Measurements from ENCODE around the gene SCN2B. TPM values are rescaled to one million over a fixed set of nuclear protein-coding genes. Genes with fewer than 3 reads are reported as not detected.
A peak's percentile ranks its signal among the peaks of the same experiment; 100 is the strongest.

Gene SCN2B
- total and polyA plus RNA-seq, 2 of the 13 experiments (the other 11 are each of a cell fraction or from before 2014, with no cell fraction given) = 0.01 to 0.02 TPM

GRCh38 chr11:118180300-118180703 is 3.9 kb upstream of the SCN2B start (continued):
- TF ChIP-seq ZNF556 (CRISPR knock-in tag; IDR thresholded peaks at IDR 0.05; ENCODE audit: borderline replicate concordance) (0 out of 2 replicates have a peak, but pooled peaks have one; percentile 32), GABPB1 (CRISPR knock-in tag; IDR thresholded peaks at IDR 0.05) (peak; percentile 22; the same call in 1 of the 2 replicates), GLI4 (CRISPR knock-in tag; IDR thresholded peaks at IDR 0.05; ENCODE audit: borderline replicate concordance) (no peak), NFKB2 (CRISPR knock-in tag; IDR thresholded peaks at IDR 0.05; ENCODE audit: borderline replicate concordance) (peak; percentile 54; the same call in 1 of the 2 replicates), SAP130 (CRISPR knock-in tag; IDR thresholded peaks at IDR 0.05; ENCODE audit: low read depth) (peak; percentile 54; the same call in 1 of the 2 replicates), STAG1 (CRISPR knock-in tag; IDR thresholded peaks at IDR 0.05) (peak; percentile 19; the same call in 1 of the 2 replicates), POLR2G (IDR thresholded peaks at IDR 0.05; ENCODE audit: low read depth, low read length) (0 out of 2 replicates have a peak, but pooled peaks have one; percentile 22), ZMYM3 (CRISPR knock-in tag; IDR thresholded peaks at IDR 0.05) (peak; percentile 53; the same call in 1 of the 2 replicates), ZNF34 (CRISPR knock-in tag; IDR thresholded peaks at IDR 0.05; ENCODE audit: borderline replicate concordance) (0 out of 2 replicates have a peak, but pooled peaks have one; percentile 39), ZNF724P (CRISPR knock-in tag; IDR thresholded peaks at IDR 0.05; ENCODE audit: borderline replicate concordance) (no peak), HNRNPLL (IDR thresholded peaks at IDR 0.05; ENCODE audit: low read depth, low read length, poor library complexity, severe bottlenecking) (peak; percentile 33), DR1 (CRISPR knock-in tag; IDR thresholded peaks at IDR 0.05) (no peak), ZNF121 (CRISPR knock-in tag; IDR thresholded peaks at IDR 0.05) (peak; percentile 78), HNRNPL (IDR thresholded peaks at IDR 0.05; ENCODE audit: low read depth, low read length) (0 out of 2 replicates have a peak, but pooled peaks have one; percentile 64), JUN (CRISPR knock-in tag; IDR thresholded peaks at IDR 0.05) (no peak)
- TF ChIP-seq, protein P1, sequence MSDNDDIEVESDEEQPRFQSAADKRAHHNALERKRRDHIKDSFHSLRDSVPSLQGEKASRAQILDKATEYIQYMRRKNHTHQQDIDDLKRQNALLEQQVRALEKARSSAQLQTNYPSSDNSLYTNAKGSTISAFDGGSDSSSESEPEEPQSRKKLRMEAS (IDR thresholded peaks at IDR 0.05) = peak; percentile 61
- TF ChIP-seq, protein P2, sequence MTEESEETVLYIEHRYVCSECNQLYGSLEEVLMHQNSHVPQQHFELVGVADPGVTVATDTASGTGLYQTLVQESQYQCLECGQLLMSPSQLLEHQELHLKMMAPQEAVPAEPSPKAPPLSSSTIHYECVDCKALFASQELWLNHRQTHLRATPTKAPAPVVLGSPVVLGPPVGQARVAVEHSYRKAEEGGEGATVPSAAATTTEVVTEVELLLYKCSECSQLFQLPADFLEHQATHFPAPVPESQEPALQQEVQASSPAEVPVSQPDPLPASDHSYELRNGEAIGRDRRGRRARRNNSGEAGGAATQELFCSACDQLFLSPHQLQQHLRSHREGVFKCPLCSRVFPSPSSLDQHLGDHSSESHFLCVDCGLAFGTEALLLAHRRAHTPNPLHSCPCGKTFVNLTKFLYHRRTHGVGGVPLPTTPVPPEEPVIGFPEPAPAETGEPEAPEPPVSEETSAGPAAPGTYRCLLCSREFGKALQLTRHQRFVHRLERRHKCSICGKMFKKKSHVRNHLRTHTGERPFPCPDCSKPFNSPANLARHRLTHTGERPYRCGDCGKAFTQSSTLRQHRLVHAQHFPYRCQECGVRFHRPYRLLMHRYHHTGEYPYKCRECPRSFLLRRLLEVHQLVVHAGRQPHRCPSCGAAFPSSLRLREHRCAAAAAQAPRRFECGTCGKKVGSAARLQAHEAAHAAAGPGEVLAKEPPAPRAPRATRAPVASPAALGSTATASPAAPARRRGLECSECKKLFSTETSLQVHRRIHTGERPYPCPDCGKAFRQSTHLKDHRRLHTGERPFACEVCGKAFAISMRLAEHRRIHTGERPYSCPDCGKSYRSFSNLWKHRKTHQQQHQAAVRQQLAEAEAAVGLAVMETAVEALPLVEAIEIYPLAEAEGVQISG (CRISPR knock-in tag; IDR thresholded peaks at IDR 0.05) = 0 out of 2 replicates have a peak, but pooled peaks have one; percentile 18
- TF ChIP-seq, protein P3, sequence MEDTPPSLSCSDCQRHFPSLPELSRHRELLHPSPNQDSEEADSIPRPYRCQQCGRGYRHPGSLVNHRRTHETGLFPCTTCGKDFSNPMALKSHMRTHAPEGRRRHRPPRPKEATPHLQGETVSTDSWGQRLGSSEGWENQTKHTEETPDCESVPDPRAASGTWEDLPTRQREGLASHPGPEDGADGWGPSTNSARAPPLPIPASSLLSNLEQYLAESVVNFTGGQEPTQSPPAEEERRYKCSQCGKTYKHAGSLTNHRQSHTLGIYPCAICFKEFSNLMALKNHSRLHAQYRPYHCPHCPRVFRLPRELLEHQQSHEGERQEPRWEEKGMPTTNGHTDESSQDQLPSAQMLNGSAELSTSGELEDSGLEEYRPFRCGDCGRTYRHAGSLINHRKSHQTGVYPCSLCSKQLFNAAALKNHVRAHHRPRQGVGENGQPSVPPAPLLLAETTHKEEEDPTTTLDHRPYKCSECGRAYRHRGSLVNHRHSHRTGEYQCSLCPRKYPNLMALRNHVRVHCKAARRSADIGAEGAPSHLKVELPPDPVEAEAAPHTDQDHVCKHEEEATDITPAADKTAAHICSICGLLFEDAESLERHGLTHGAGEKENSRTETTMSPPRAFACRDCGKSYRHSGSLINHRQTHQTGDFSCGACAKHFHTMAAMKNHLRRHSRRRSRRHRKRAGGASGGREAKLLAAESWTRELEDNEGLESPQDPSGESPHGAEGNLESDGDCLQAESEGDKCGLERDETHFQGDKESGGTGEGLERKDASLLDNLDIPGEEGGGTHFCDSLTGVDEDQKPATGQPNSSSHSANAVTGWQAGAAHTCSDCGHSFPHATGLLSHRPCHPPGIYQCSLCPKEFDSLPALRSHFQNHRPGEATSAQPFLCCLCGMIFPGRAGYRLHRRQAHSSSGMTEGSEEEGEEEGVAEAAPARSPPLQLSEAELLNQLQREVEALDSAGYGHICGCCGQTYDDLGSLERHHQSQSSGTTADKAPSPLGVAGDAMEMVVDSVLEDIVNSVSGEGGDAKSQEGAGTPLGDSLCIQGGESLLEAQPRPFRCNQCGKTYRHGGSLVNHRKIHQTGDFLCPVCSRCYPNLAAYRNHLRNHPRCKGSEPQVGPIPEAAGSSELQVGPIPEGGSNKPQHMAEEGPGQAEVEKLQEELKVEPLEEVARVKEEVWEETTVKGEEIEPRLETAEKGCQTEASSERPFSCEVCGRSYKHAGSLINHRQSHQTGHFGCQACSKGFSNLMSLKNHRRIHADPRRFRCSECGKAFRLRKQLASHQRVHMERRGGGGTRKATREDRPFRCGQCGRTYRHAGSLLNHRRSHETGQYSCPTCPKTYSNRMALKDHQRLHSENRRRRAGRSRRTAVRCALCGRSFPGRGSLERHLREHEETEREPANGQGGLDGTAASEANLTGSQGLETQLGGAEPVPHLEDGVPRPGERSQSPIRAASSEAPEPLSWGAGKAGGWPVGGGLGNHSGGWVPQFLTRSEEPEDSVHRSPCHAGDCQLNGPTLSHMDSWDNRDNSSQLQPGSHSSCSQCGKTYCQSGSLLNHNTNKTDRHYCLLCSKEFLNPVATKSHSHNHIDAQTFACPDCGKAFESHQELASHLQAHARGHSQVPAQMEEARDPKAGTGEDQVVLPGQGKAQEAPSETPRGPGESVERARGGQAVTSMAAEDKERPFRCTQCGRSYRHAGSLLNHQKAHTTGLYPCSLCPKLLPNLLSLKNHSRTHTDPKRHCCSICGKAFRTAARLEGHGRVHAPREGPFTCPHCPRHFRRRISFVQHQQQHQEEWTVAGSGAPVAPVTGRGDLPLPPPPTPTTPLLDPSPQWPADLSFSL (CRISPR knock-in tag; IDR thresholded peaks at IDR 0.05) = no peak
- TF ChIP-seq, protein P4, sequence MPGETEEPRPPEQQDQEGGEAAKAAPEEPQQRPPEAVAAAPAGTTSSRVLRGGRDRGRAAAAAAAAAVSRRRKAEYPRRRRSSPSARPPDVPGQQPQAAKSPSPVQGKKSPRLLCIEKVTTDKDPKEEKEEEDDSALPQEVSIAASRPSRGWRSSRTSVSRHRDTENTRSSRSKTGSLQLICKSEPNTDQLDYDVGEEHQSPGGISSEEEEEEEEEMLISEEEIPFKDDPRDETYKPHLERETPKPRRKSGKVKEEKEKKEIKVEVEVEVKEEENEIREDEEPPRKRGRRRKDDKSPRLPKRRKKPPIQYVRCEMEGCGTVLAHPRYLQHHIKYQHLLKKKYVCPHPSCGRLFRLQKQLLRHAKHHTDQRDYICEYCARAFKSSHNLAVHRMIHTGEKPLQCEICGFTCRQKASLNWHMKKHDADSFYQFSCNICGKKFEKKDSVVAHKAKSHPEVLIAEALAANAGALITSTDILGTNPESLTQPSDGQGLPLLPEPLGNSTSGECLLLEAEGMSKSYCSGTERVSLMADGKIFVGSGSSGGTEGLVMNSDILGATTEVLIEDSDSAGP (CRISPR knock-in tag; IDR thresholded peaks at IDR 0.05; ENCODE audit: borderline replicate concordance) = peak; percentile 21; the same call in 1 of the 2 replicates
